Measurements from ENCODE around the gene LPIN2. TPM values are rescaled to one million over a fixed set of nuclear protein-coding genes. Genes with fewer than 3 reads are reported as not detected.

LPIN2 gene
- total and polyA plus RNA-seq, 2 of the 4 experiments (the other 2 are of a cell fraction), result 16.2 to 21.9 TPM

DNA sequence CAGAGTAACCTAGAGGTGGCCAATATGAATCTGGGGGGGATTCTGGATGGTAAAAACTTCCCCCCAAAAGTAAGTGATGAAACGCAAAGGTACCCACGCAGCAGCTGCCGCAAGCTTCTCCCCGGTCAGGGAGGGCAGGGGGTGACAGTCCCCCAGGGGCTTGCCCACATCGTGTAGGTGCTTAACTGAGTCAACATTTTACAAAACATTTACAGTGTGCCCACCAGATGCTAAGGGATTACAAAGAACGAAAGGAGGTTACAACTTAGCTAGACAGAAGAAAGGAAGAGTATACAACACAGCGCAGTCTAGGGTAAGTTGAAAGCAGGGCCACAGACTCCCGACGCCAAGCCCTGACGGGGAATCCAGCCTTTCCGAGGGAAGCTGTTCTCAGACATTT, 45.6 kb downstream of the LPIN2 start:
- H3K9me3 ChIP-seq (ENCODE audit: control insufficient read depth, insufficient read depth, low read length), result no peaks in the 10 kb centered on the region
- no TSS peak for BruUV-seq (replicated peaks)
- H3K27me3 ChIP-seq (ENCODE audit: control insufficient read depth, insufficient read depth, low read length), result no peaks in the 10 kb centered on the region
- intact Hi-C loops (cut with micrococcal nuclease), result no loop called here
- peaks cover 4% of the 10 kb centered on the region; the same call in 1 of the 2 replicates for H3K36me3 ChIP-seq (ENCODE audit: control insufficient read depth, insufficient read depth, low read length)
- H3K4me3 ChIP-seq (ENCODE audit: insufficient read depth, low read depth, low read length), result no peak overlapping the region
- H3K23ac ChIP-seq (ENCODE audit: low read depth, low read length), result no peak overlapping the region
- H3K4me1 ChIP-seq (ENCODE audit: control insufficient read depth, insufficient read depth, low read length), result peaks cover 13% of the 10 kb centered on the region
- ATAC-seq (ENCODE audit: low read depth), result no peak
- H2AFZ ChIP-seq (replicated peaks; ENCODE audit: low read length, poor library complexity), result no peak overlapping the region
- ChIA-PET CTCF (interaction anchor here (1.0 kb wide), 1 partner anchor 20 kb away, joined by 4 read pairs; no protein-coding TSS in a partner anchor), POLR2A (ENCODE audit: unreplicated experiment) (no interaction called here)
- no peak overlapping the region for H2BK15ac ChIP-seq (ENCODE audit: low read depth, low read length)
- no peak overlapping the region for H3K4ac ChIP-seq (ENCODE audit: low read depth, low read length)
- dilution Hi-C loops (cut with HindIII; ENCODE audit: low sequenced_read_pairs, unreplicated experiment), result no loop called here
- no peak overlapping the region for H2BK20ac ChIP-seq (ENCODE audit: low read depth, low read length)
- H3K56ac ChIP-seq (ENCODE audit: extremely low read depth, insufficient read depth, low read length), result no peak overlapping the region
- H3K14ac ChIP-seq (replicated peaks; ENCODE audit: low read depth, low read length), result no peak overlapping the region
- no peak overlapping the region for H3K9ac ChIP-seq (ENCODE audit: low read depth, low read length)
- no peak overlapping the region for H2BK120ac ChIP-seq (ENCODE audit: low read depth, low read length)
- H4K91ac ChIP-seq (ENCODE audit: insufficient read depth, low read depth, low read length), result no peak overlapping the region
- H4K8ac ChIP-seq (ENCODE audit: low read depth in 2 of 2, low read length in 2 of 2), result no peak overlapping the region
- no peak overlapping the region for H3K27ac ChIP-seq (ENCODE audit: insufficient read depth, low read length)
- H3K9me1 ChIP-seq (ENCODE audit: insufficient read depth, low read length), result peaks cover 17% of the 10 kb centered on the region
- no peak overlapping the region for H2BK5ac ChIP-seq (ENCODE audit: low read depth, low read length, poor library complexity, severe bottlenecking)
- in situ Hi-C loops (cut with MboI; ENCODE audit: low sequenced_read_pairs), result no loop called here
- no peak overlapping the region for H2AK9ac ChIP-seq (replicated peaks; ENCODE audit: low read depth, low read length, poor library complexity)
- H3K4me2 ChIP-seq (ENCODE audit: low read depth, low read length), result no peak overlapping the region
- TF ChIP-seq MAZ (IDR thresholded peaks at IDR 0.05; ENCODE audit: borderline replicate concordance, low read depth, low read length) (no peak), SMC3 (IDR thresholded peaks at IDR 0.05; ENCODE audit: low read depth, low read length) (no peak), MXI1 (IDR thresholded peaks at IDR 0.05; ENCODE audit: borderline replicate concordance, low read depth, low read length) (no peak), CEBPB (IDR thresholded peaks at IDR 0.05; ENCODE audit: low read depth, low read length) (no peak), CHD1 (IDR thresholded peaks at IDR 0.05; ENCODE audit: low read depth, low read length) (no peak), RAD21 (IDR thresholded peaks at IDR 0.05; ENCODE audit: low read length) (no peak), RFX5 (IDR thresholded peaks at IDR 0.05; ENCODE audit: low read depth, low read length) (no peak), FOS (IDR thresholded peaks at IDR 0.05; ENCODE audit: low read depth, low read length) (no peak), CTCF (conservative IDR thresholded peaks at IDR 0.05; ENCODE audit: low read depth, low read length) (no peak), POLR2A (IDR thresholded peaks at IDR 0.05; ENCODE audit: low read depth, low read length) (no peak), NFE2L2 (IDR thresholded peaks at IDR 0.05; ENCODE audit: low read depth, low read length) (no peak), RCOR1 (IDR thresholded peaks at IDR 0.05; ENCODE audit: insufficient replicate concordance, low read length) (no peak), MAFK (IDR thresholded peaks at IDR 0.05; ENCODE audit: low read depth, low read length) (no peak)
- TF ChIP-seq, protein P1, sequence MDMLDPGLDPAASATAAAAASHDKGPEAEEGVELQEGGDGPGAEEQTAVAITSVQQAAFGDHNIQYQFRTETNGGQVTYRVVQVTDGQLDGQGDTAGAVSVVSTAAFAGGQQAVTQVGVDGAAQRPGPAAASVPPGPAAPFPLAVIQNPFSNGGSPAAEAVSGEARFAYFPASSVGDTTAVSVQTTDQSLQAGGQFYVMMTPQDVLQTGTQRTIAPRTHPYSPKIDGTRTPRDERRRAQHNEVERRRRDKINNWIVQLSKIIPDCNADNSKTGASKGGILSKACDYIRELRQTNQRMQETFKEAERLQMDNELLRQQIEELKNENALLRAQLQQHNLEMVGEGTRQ (IDR thresholded peaks at IDR 0.05; ENCODE audit: low read depth, low read length), result no peak
- TF ChIP-seq, protein P2, sequence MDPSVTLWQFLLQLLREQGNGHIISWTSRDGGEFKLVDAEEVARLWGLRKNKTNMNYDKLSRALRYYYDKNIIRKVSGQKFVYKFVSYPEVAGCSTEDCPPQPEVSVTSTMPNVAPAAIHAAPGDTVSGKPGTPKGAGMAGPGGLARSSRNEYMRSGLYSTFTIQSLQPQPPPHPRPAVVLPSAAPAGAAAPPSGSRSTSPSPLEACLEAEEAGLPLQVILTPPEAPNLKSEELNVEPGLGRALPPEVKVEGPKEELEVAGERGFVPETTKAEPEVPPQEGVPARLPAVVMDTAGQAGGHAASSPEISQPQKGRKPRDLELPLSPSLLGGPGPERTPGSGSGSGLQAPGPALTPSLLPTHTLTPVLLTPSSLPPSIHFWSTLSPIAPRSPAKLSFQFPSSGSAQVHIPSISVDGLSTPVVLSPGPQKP (IDR thresholded peaks at IDR 0.05; ENCODE audit: borderline replicate concordance, low read depth, low read length), result no peak
- H2AK5ac ChIP-seq (ENCODE audit: low read depth, low read length), result no peak overlapping the region
- no peak overlapping the region for H3K18ac ChIP-seq (ENCODE audit: low read depth, low read length)
- DNase-seq, result no peak
- 100% methylated on average over 2 of the region's 11 CpGs; no CpG with 5 or more reads in 1 of the 2 experiments for WGBS, 2 experiments (ENCODE audit: extremely low coverage in 2 of 2, insufficient read length in 1 of 2)
- H4K5ac ChIP-seq (ENCODE audit: low read depth, low read length), result no peak overlapping the region
- peaks cover 53 to 89% of the 10 kb centered on the region in 2 experiments for H3K79me1 ChIP-seq (ENCODE audit: low read depth in 1 of 2, low read length in 2 of 2)
- H4K20me1 ChIP-seq (ENCODE audit: insufficient read depth, low read length), result peaks cover 53% of the 10 kb centered on the region

Data from IMR-90 (cell line).